ENCODE results near the gene BDNF.
A peak's percentile ranks its signal among the peaks of the same experiment; 100 is the strongest.

BDNF gene

GRCh38 chr11:27699242-27699925 lies 871 bp downstream of the BDNF start:
- TF ChIP-seq GATA1 (IDR thresholded peaks at IDR 0.05; ENCODE audit: low read depth, low read length) = no peak
- no peak for TF ChIP-seq POLR2A (IDR thresholded peaks at IDR 0.05; ENCODE audit: low read length)
- DNase-seq = no peak

DNA sequence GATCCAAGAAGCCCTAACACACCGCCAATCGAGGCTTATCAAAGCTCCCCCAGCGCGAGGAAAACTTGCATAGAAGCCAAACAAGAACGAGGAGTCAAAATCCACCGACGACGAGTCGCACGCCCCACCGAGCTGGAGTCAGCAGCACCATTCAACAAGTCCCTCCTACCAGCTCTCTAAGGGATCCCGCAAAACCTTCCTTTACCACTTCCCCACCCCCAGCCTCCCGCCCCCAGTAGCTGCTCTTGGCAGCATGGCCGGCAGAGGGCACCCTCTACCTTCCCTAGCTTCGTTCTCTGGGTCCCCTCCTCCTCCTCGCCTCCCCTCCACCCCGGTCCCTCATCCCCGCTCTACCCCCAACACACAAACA lies 1.4 kb downstream of the BDNF start:
- TF ChIP-seq POLR2A (IDR thresholded peaks at IDR 0.05; ENCODE audit: low read length) (no peak), GATA1 (IDR thresholded peaks at IDR 0.05; ENCODE audit: low read depth, low read length) (no peak)
- DNase-seq = peak; percentile 53 to 68

- no peak for DNase-seq
Observed at GRCh38 chr11:27697679-27698275, 2.5 kb downstream of the BDNF start.

DNA sequence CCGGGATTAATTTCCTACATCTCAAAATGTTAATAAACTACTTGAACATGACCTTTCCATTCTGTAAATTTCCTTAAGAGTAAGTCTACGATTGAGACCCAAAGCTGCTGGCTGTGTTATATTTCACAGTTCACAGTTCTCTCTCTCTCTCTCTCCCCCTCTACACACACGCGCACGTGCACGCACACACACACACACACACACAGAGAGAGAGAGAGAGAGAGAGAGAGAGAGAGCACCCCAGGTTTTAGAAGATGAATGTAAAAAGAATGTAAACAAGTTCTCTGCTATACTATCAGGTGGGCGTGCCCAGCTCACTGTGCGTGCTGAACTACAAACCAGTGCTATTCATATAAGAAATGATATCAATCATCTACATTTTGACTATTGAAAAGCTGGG lies 3.3 kb downstream of the BDNF start:
- no peak for TF ChIP-seq GATA1 (IDR thresholded peaks at IDR 0.05; ENCODE audit: low read depth, low read length)
- no peak for TF ChIP-seq POLR2A (IDR thresholded peaks at IDR 0.05; ENCODE audit: low read length)
- DNase-seq = no peak

More at GRCh38 chr11:27697679-27698275, 2.5 kb downstream of the BDNF start:
- TF ChIP-seq GATA1 (IDR thresholded peaks at IDR 0.05; ENCODE audit: low read depth, low read length) = no peak
- no peak for TF ChIP-seq POLR2A (IDR thresholded peaks at IDR 0.05; ENCODE audit: low read length)

GRCh38 chr11:27696115-27696514 lies 4.1 kb downstream of the BDNF start:
- no peak for DNase-seq
- TF ChIP-seq POLR2A (IDR thresholded peaks at IDR 0.05; ENCODE audit: low read length) (no peak), GATA1 (IDR thresholded peaks at IDR 0.05; ENCODE audit: low read depth, low read length) (no peak)

- TF ChIP-seq GATA1 (IDR thresholded peaks at IDR 0.05; ENCODE audit: low read depth, low read length) (no peak), POLR2A (IDR thresholded peaks at IDR 0.05; ENCODE audit: low read length) (no peak)
- peak in 1 of 2 experiments; percentile 2 for DNase-seq
Observed at GRCh38 chr11:27694992-27695391, 5.3 kb downstream of the BDNF start.

- no peak for TF ChIP-seq GATA1 (IDR thresholded peaks at IDR 0.05; ENCODE audit: low read depth, low read length)
- DNase-seq = no peak
Observed at GRCh38 chr11:27693398-27693797, 6.9 kb downstream of the BDNF start.

DNA sequence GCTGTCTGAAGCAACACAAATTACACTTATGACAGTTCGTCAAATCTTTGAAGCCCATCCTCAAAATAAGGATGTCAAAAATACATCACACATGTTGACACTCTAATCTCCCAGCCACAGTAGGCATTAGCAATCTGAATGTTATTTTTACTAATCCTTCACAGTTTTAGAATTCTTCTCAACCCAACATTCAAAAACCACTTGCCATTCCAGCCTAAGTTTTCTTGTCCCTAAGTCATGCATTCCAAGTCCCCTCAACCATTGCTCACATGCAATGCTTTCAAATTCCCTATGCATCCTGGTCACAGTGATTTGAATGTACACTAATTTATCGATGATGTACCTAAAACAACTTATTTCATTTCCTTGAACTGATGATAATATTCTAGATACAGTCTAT lies 7.5 kb downstream of the BDNF start:
- no peak for TF ChIP-seq GATA1 (IDR thresholded peaks at IDR 0.05; ENCODE audit: low read depth, low read length)
- TF ChIP-seq POLR2A (IDR thresholded peaks at IDR 0.05; ENCODE audit: low read length) = no peak
- no peak for DNase-seq

GRCh38 chr11:27688076-27688475 lies 12.2 kb downstream of the BDNF start:
- TF ChIP-seq GATA1 (IDR thresholded peaks at IDR 0.05; ENCODE audit: low read depth, low read length) (no peak), POLR2A (IDR thresholded peaks at IDR 0.05; ENCODE audit: low read length) (no peak)
- DNase-seq = no peak

DNA sequence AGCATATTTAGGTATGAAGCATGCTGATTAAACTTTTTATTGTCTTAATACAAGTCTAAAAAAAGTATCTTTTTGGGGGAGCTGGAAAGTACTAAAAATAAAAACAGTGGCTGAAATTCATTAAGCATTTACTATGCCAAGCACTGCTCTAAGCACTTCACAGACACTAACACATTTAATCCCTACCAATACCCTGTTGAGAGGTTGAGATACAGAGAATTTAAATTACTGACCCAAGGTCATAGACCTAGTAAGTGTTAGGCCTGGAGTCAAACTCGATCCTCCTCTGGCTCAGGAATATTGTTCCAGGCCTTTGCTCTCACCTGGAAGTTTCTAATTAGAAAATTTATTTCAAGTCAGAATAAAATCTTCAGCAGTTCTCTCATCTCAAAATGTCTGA lies 18.6 kb downstream of the BDNF start:
- no peak for DNase-seq
- TF ChIP-seq POLR2A (IDR thresholded peaks at IDR 0.05; ENCODE audit: low read length) = no peak
- no peak for TF ChIP-seq GATA1 (IDR thresholded peaks at IDR 0.05; ENCODE audit: low read depth, low read length)

GRCh38 chr11:27679136-27680015 lies 20.9 kb downstream of the BDNF start:
- DNase-seq = no peak
- TF ChIP-seq POLR2A (IDR thresholded peaks at IDR 0.05; ENCODE audit: low read length) = no peak
- no peak for TF ChIP-seq GATA1 (IDR thresholded peaks at IDR 0.05; ENCODE audit: low read depth, low read length)

DNA sequence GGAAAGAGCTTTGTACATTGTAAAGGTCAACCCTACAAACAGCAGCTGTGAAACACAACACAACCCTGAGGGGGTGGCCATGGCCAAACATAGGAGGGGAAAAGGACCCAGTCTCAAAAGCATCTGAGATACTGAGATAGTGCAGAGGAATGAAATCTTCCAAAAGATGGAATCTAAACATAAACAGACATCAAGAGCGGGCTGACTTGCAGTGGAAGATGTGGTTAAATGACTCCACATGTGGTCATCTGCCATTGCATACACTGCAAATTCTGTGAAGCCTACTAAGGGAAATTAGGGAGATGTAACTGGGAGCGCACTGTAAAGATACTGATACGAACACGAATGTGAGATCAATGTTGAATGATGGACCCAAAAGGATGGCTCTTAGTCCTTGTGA lies 22.0 kb downstream of the BDNF start:
- TF ChIP-seq POLR2A (IDR thresholded peaks at IDR 0.05; ENCODE audit: low read length) (no peak), GATA1 (IDR thresholded peaks at IDR 0.05; ENCODE audit: low read depth, low read length) (no peak)
- DNase-seq = no peak

- no peak for DNase-seq
- TF ChIP-seq POLR2A (IDR thresholded peaks at IDR 0.05; ENCODE audit: low read length) = no peak
- no peak for TF ChIP-seq GATA1 (IDR thresholded peaks at IDR 0.05; ENCODE audit: low read depth, low read length)
Observed at GRCh38 chr11:27677108-27677507, 23.1 kb downstream of the BDNF start.

DNA sequence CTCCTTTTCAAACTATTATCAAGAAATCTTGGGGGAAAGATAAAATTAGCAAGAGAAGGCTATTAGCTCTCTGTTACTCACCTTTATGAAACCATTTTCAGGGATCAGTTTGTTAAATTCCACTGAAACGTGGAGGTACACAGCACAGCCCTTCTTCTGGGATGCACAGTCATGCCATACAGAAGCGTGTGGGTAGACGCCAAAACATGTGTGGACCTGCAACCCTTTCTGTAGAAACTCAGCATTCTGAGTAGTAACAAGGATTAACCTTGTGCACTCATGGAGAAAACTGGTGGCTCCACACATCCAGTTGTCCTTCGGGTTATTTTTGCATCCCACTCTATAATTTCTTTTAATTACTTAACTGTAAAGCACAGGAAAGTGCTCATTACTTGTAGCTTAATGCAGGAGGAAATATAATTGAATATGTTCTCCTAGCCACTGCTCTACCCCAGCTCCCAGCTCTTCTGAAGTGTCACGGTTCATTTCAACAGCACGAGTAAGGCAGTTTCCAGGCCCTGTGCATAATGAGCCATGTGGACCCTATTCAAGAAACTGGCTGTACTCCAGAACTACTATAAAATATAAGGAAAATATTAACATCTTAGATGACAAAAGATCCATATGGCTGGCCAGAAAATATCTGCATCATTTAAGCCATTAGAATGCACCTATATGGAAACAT lies 26.1 kb downstream of the BDNF start:
- DNase-seq = no peak
- no peak for TF ChIP-seq GATA1 (IDR thresholded peaks at IDR 0.05; ENCODE audit: low read depth, low read length)
- no peak for TF ChIP-seq POLR2A (IDR thresholded peaks at IDR 0.05; ENCODE audit: low read length)

Data from erythroblast (primary cell).